GM12878 (cell line): Measurements from ENCODE around the gene EEFSEC. TPM values are rescaled to one million over a fixed set of nuclear protein-coding genes. Genes with fewer than 3 reads are reported as not detected.

Source experiments
- ATAC-seq: fragments of 200-7000 bp; cut with Tn5 transposase; 3 replicates; pipeline ENCODE4 v1.9.1; 2020; ENCODE audit warnings: mild to moderate bottlenecking, moderate library complexity
- BruUV-seq: library from RNA; stranded (reverse); fragments of 400-500 nt; replicated peaks from 2 replicates; lab custom pipeline; 2021; lab: Mats Ljungman, UMichigan
- CTCF ChIA-PET: fragments of 300-600 bp; sonication (Branson Sonifier 250); formaldehyde crosslinking; extraction: SDS; loops from one replicate; lab custom pipeline; 2021; ENCODE audit warnings: inconsistent platforms; lab: Yijun Ruan, JAX
- POLR2A ChIA-PET: fragments of 350-600 bp; formaldehyde crosslinking; extraction: SDS; loops from one replicate; lab custom pipeline; 2021; ENCODE audit warnings: inconsistent platforms; lab: Charles Lee
- RAD21 ChIA-PET: fragments of 300-600 bp; sonication (Branson Sonifier 250); formaldehyde crosslinking; loops from one replicate; lab custom pipeline; 2023; ENCODE audit warnings: antibody characterized with exemption; ENCODE audit not compliant: unreplicated experiment; lab: Charles Lee
- SMC1A ChIA-PET: fragments of 300-600 bp; sonication (Branson Sonifier 250); formaldehyde crosslinking; loops from one replicate; lab custom pipeline; 2023; ENCODE audit not compliant: unreplicated experiment, uncharacterized antibody; lab: Charles Lee
- DNase-seq: peaks from one replicate; pipeline ENCODE4 v3.0.0-alpha.2; 2011; ENCODE audit warnings: low read depth, low spot score
- FAIRE-seq: peaks from 3 replicates; lab custom pipeline; 2011; peaks lifted over from hg19 to GRCh38; lab: Jason Lieb, UNC
- H2AFZ ChIP-seq: 2 replicates; pipeline ENCODE4 v1.6.0; 2011; ENCODE audit warnings: low read depth, low read length, control low read depth; ENCODE audit not compliant: control insufficient read depth
- H3K27ac ChIP-seq: 2 replicates; pipeline ENCODE4 v1.5.1; 2011; ENCODE audit warnings: control low read depth; ENCODE audit not compliant: control insufficient read depth, insufficient read depth
- H3K27me3 ChIP-seq, 2 experiments: replicated peaks in 1 of 2; 2 replicates each; pipeline versions ENCODE4 v1.6.0 to v1.6.1; 2011; ENCODE audit warnings: low read length in 1 of 2; ENCODE audit not compliant: control insufficient read depth in 2 of 2, insufficient read depth in 2 of 2
- H3K36me3 ChIP-seq, 2 experiments: 2 replicates each; pipeline ENCODE4 v1.5.1; 2011; ENCODE audit warnings: low read length in 1 of 2; ENCODE audit not compliant: control insufficient read depth in 2 of 2, insufficient read depth in 2 of 2
- H3K4me1 ChIP-seq: 2 replicates; pipeline ENCODE4 v1.6.1; 2011; ENCODE audit warnings: mild to moderate bottlenecking, low read length, moderate library complexity, mixed read lengths; ENCODE audit not compliant: control insufficient read depth, insufficient read depth
- H3K4me2 ChIP-seq: 2 replicates; pipeline ENCODE4 v1.6.0; 2011; ENCODE audit warnings: control low read depth; ENCODE audit not compliant: control insufficient read depth, insufficient read depth
- H3K4me3 ChIP-seq: fragments of 200-600 bp; sonication (generic); 2 replicates; pipeline ENCODE4 v1.5.1; 2016
- H3K79me2 ChIP-seq: 2 replicates; pipeline ENCODE4 v1.6.0; 2011; ENCODE audit warnings: low read length; ENCODE audit not compliant: control insufficient read depth, insufficient read depth
- H3K9ac ChIP-seq: 2 replicates; pipeline ENCODE4 v1.8.0; 2011; ENCODE audit warnings: low read length, control low read depth, mixed read lengths; ENCODE audit not compliant: control insufficient read depth, insufficient read depth
- H3K9me3 ChIP-seq: replicated peaks from 3 replicates; pipeline ENCODE4 v1.5.1; 2011; ENCODE audit warnings: mild to moderate bottlenecking, low read length; ENCODE audit not compliant: control insufficient read depth, insufficient read depth
- H4K20me1 ChIP-seq: 2 replicates; pipeline ENCODE4 v1.6.0; 2011; ENCODE audit not compliant: control insufficient read depth, insufficient read depth
- ATF3 ChIP-seq: IDR thresholded peaks from 2 replicates; pipeline ENCODE4 v1.6.1; 2011; ENCODE audit warnings: low read depth, mild to moderate bottlenecking, low read length, moderate library complexity, borderline replicate concordance; ENCODE audit errors: extremely low read depth
- BHLHE40 ChIP-seq, 2 experiments: fragments of 450-650 bp in 1 of 2; IDR thresholded peaks; 2 replicates each; pipeline ENCODE4 v1.6.1; 2011 to 2017; ENCODE audit warnings: low read depth in 2 of 2, borderline replicate concordance in 1 of 2, improper control_type of control experiment in 1 of 2, low read length in 1 of 2, mild to moderate bottlenecking in 1 of 2
- E2F4 ChIP-seq: IDR thresholded peaks from 2 replicates; pipeline ENCODE4 v1.6.1; 2012; ENCODE audit warnings: low read depth, low read length, improper control_type of control experiment
- EP300 ChIP-seq, 2 experiments: fragments of 150-350 bp in 1 of 2; IDR thresholded peaks; 2 replicates each; pipeline ENCODE4 v1.6.1; 2011 to 2012; ENCODE audit warnings: low read depth in 2 of 2, low read length in 2 of 2, borderline replicate concordance in 1 of 2, improper control_type of control experiment in 1 of 2, inconsistent platforms in 1 of 2; ENCODE audit not compliant: control insufficient read depth in 1 of 2
- ESRRA ChIP-seq: IDR thresholded peaks from 2 replicates; pipeline ENCODE4 v1.6.1; 2012; ENCODE audit warnings: mild to moderate bottlenecking, low read length, improper control_type of control experiment
- ETV6 ChIP-seq, 2 experiments: fragments of 450-650 bp in 1 of 2; IDR thresholded peaks in 1 of 2; conservative IDR thresholded peaks in 1 of 2; 2 replicates each; pipeline ENCODE4 v1.6.1; 2014; ENCODE audit warnings: antibody characterized with exemption in 1 of 2, borderline replicate concordance in 1 of 2, low read depth in 1 of 2, mild to moderate bottlenecking in 1 of 2, moderate library complexity in 1 of 2
- EZH2 ChIP-seq: IDR thresholded peaks from 2 replicates; pipeline ENCODE4 v1.6.1; 2012; ENCODE audit warnings: low read depth, mild to moderate bottlenecking, control low read depth, inconsistent platforms, low read length, borderline replicate concordance; ENCODE audit not compliant: control insufficient read depth
- IKZF2 ChIP-seq, 2 experiments: fragments of 450-650 bp; IDR thresholded peaks; 2 replicates each; pipeline ENCODE4 v1.6.1; 2017; ENCODE audit warnings: mild to moderate bottlenecking in 2 of 2, moderate library complexity in 2 of 2
- KLF5 ChIP-seq: fragments of 450-650 bp; IDR thresholded peaks from 2 replicates; pipeline ENCODE4 v1.6.1; 2014; ENCODE audit warnings: mild to moderate bottlenecking; ENCODE audit not compliant: partially characterized antibody
- LARP7 ChIP-seq: fragments of 450-650 bp; IDR thresholded peaks from 2 replicates; pipeline ENCODE4 v1.6.1; 2017; ENCODE audit warnings: mild to moderate bottlenecking
- NFYA ChIP-seq: IDR thresholded peaks from 2 replicates; pipeline ENCODE4 v1.6.1; 2011; ENCODE audit warnings: low read depth, mild to moderate bottlenecking, low read length, improper control_type of control experiment, borderline replicate concordance
- NR2C1 ChIP-seq: fragments of 450-650 bp; IDR thresholded peaks from 2 replicates; pipeline ENCODE4 v1.6.1; 2017; ENCODE audit warnings: antibody characterized with exemption, mild to moderate bottlenecking, moderate library complexity
- NR2F1 ChIP-seq: fragments of 450-650 bp; conservative IDR thresholded peaks from 2 replicates; pipeline ENCODE4 v1.6.1; 2017; ENCODE audit warnings: mild to moderate bottlenecking
- PML ChIP-seq: IDR thresholded peaks from 2 replicates; pipeline ENCODE4 v1.6.1; 2012; ENCODE audit warnings: low read length, inconsistent platforms
- SPI1 ChIP-seq: IDR thresholded peaks from 2 replicates; pipeline ENCODE4 v1.6.1; 2011; ENCODE audit warnings: low read depth, mild to moderate bottlenecking, low read length, moderate library complexity, borderline replicate concordance; ENCODE audit not compliant: insufficient read depth
- SRF ChIP-seq, 2 experiments: IDR thresholded peaks; 2 replicates each; pipeline ENCODE4 v1.6.1; 2011; ENCODE audit warnings: low read depth in 2 of 2, low read length in 2 of 2, mild to moderate bottlenecking in 1 of 2, moderate library complexity in 1 of 2
- TCF3 ChIP-seq: IDR thresholded peaks from 2 replicates; pipeline ENCODE4 v1.6.1; 2012; ENCODE audit warnings: low read depth, mild to moderate bottlenecking, low read length, borderline replicate concordance; ENCODE audit not compliant: insufficient read depth
- USF1 ChIP-seq: IDR thresholded peaks from 2 replicates; pipeline ENCODE4 v1.6.1; 2011; ENCODE audit warnings: borderline replicate concordance, low read depth, mild to moderate bottlenecking, moderate library complexity, mixed read lengths, low read length; ENCODE audit not compliant: insufficient read depth; ENCODE audit errors: extremely low read length
- YBX1 ChIP-seq: fragments of 450-650 bp; IDR thresholded peaks from 2 replicates; pipeline ENCODE4 v1.6.1; 2016; ENCODE audit warnings: antibody characterized with exemption
- ZNF24 ChIP-seq: fragments of 450-650 bp; IDR thresholded peaks from 2 replicates; pipeline ENCODE4 v1.6.1; 2017; ENCODE audit warnings: antibody characterized with exemption, mild to moderate bottlenecking
- WGBS: methylation state at CpG from one replicate; pipeline ENCODE4 v1.1.6; 2016; ENCODE audit warnings: low lambda C conversion rate; ENCODE audit not compliant: insufficient replicate concordance, insufficient coverage; ENCODE audit errors: missing lambda C conversion rate; 5-methylcytosine and 5-hydroxymethylcytosine counted together
- in situ Hi-C: fragments of 300-500 bp; cut with MboI; formaldehyde crosslinking; loops from 9 replicates; pipeline ENCODE4 v1.14.3; 2018; ENCODE audit warnings: mixed read lengths
- intact Hi-C: fragments of 100-400 bp; cut with micrococcal nuclease; formaldehyde crosslinking; loops from one replicate; pipeline ENCODE4 v1.14.2; 2022; ENCODE audit not compliant: unreplicated experiment
- polyA plus RNA-seq, 11 experiments: library from polyadenylated mRNA; depleted of rRNA in 4 of 11; unstranded in 6 of 11; stranded (reverse) in 5 of 11; fragments of >200 nt; fragmentation: Nextera tagmentation in 4 of 11; fragmentation: Illumina TruSeq in 1 of 11; extraction: Ambion mirVana in 4 of 11; extraction: Trizol in 1 of 11; gene quantifications; 1 replicate in 1 of 11; 2 replicates in 10 of 11; pipeline versions ENCODE4 v1.2.1 to v1.2.3, GENCODE V29; 2011 to 2016; ENCODE audit warnings: inconsistent platforms in 2 of 11, missing spikeins in 2 of 11, low read depth in 1 of 11
- total RNA-seq, 4 experiments: library from RNA; depleted of rRNA in 3 of 4; stranded (reverse); fragments of >200 nt in 3 of 4; fragmentation: Illumina TruSeq in 1 of 4; extraction: Trizol in 1 of 4; gene quantifications; 2 replicates each; pipeline versions ENCODE4 v1.2.1 to v1.2.3, GENCODE V29; 2013 to 2021

EEFSEC gene
- total and polyA plus RNA-seq, 10 of the 15 experiments (the other 5 are each of a cell fraction or from before 2014, with no cell fraction given): 0.29 to 29.1 (median 16.1) TPM

- TF ChIP-seq ZNF24 (no peak), PML (no peak), NFYA (no peak), E2F4 (no peak), IKZF2 (IDR thresholded peaks at IDR 0.05) (no peak), LARP7 (no peak), ATF3 (no peak), ESRRA (no peak)
Observed at GRCh38 chr3:128254967-128255366, 101.7 kb downstream of the EEFSEC start (continued).

GRCh38 chr3:128256131-128256530 is 102.8 kb downstream of the EEFSEC start:
- ChIA-PET SMC1A (no interaction called here), RAD21 (no interaction called here), POLR2A (no interaction called here), CTCF (no interaction called here)
- Histone ChIP-seq H3K9ac (no peak overlapping the region), H3K4me2 (no peak overlapping the region), H2AFZ (no peak overlapping the region), H3K27ac (no peak overlapping the region), H3K9me3 (peaks cover 2% of the 10 kb centered on the region; the same call in 2 of the 3 replicates), H3K36me3 (peaks cover 0 to 2% of the 10 kb centered on the region in 2 experiments; a peak in 1 of 4 replicates), H3K4me1 (no peaks in the 10 kb centered on the region), H4K20me1 (no peaks in the 10 kb centered on the region), H3K4me3 (no peak overlapping the region), H3K27me3 (no peaks in the 10 kb centered on the region), H3K79me2 (no peaks in the 10 kb centered on the region)
- intact Hi-C loops (no loop called here), in situ Hi-C loops (no loop called here)
- ATAC-seq (no peak), FAIRE-seq (no peak), DNase-seq (no peak)
- WGBS: 63% methylated on average over 2 of the region's 2 CpGs
- no TSS peak for BruUV-seq
- TF ChIP-seq EZH2: no peak
- TF ChIP-seq KLF5: no peak
- no peak for TF ChIP-seq NFYA
- no peak for TF ChIP-seq BHLHE40 (IDR thresholded peaks at IDR 0.05; ENCODE audit: borderline replicate concordance in 1 of 2, low read depth in 2 of 2, low read length in 1 of 2)
- TF ChIP-seq YBX1: no peak
- TF ChIP-seq NR2C1: no peak
- TF ChIP-seq NR2F1: no peak
- no peak for TF ChIP-seq SPI1
- no peak for TF ChIP-seq SRF (IDR thresholded peaks at IDR 0.05; ENCODE audit: low read depth in 2 of 2, low read length in 2 of 2)
- no peak for TF ChIP-seq LARP7
- no peak for TF ChIP-seq EP300 (IDR thresholded peaks at IDR 0.05; ENCODE audit: borderline replicate concordance in 1 of 2, control insufficient read depth in 1 of 2, low read depth in 2 of 2, low read length in 2 of 2)
- no peak for TF ChIP-seq ETV6 (conservative IDR thresholded peaks at IDR 0.05 in 1 of 2, IDR thresholded peaks at IDR 0.05 in 1 of 2; ENCODE audit: borderline replicate concordance in 1 of 2, low read depth in 1 of 2)
- no peak for TF ChIP-seq USF1
- TF ChIP-seq TCF3: no peak
